Sigmoid colon (tissue), 4 donors: Measurements from ENCODE around the gene ANOS1.

Experiments used
- CTCF ChIP-seq, 4 experiments: fragments of 450-650 bp in 3 of 4; fragments of 200-600 bp in 1 of 4; IDR thresholded peaks; one replicate each; pipeline ENCODE4 v1.5.1; 2016 to 2019; ENCODE audit warnings: antibody characterized with exemption in 4 of 4, mild to moderate bottlenecking in 3 of 4, moderate library complexity in 2 of 4
- EP300 ChIP-seq, 4 donors: sonication (generic); formaldehyde crosslinking; IDR thresholded peaks; one replicate each; pipeline ENCODE4 v1.6.1; 2017; ENCODE audit warnings: antibody characterized with exemption in 4 of 4

- TF ChIP-seq EP300 (IDR thresholded peaks at IDR 0.05) (no peak), CTCF (IDR thresholded peaks at IDR 0.05) (no peak)
Measured at GRCh38 chrX:8579602-8580001, 152.3 kb downstream of the ANOS1 start.
